HEK293 (cell line): ENCODE data around the gene RAD51AP1.

ENCODE experiments used
- CTCF ChIA-PET: fragments of 350-600 bp; formaldehyde crosslinking; extraction: SDS; loops from one replicate; lab custom pipeline; 2021; ENCODE audit warnings: antibody characterized with exemption; lab: Yijun Ruan, JAX
- POLR2A ChIA-PET: fragments of 300-600 bp; formaldehyde crosslinking; extraction: SDS; loops from one replicate; lab custom pipeline; 2020; ENCODE audit warnings: antibody characterized with exemption, inconsistent platforms; lab: Yijun Ruan, JAX
- H3K27ac ChIP-seq: fragments of 200-500 bp; sonication (Bioruptor generic); 2 replicates; pipeline ENCODE4 v1.5.1; 2014; ENCODE audit warnings: low read depth, low read length, control low read depth, inconsistent platforms; ENCODE audit errors: extremely low read depth
- H3K36me3 ChIP-seq, 2 experiments: fragments of 200-500 bp in 1 of 2; sonication (Bioruptor generic) in 1 of 2; 1 replicate in 1 of 2; 2 replicates in 1 of 2; pipeline ENCODE4 v1.5.1; 2014 to 2017; ENCODE audit warnings: inconsistent platforms in 2 of 2, low read length in 2 of 2; ENCODE audit not compliant: control insufficient read depth in 2 of 2, insufficient read depth in 1 of 2
- H3K4me1 ChIP-seq: fragments of 200-500 bp; sonication (Bioruptor generic); 2 replicates; pipeline ENCODE4 v1.5.1; 2014; ENCODE audit warnings: mild to moderate bottlenecking, low read length, inconsistent platforms; ENCODE audit not compliant: control insufficient read depth, insufficient read depth
- H3K4me3 ChIP-seq: 2 replicates; pipeline ENCODE4 v1.5.1; 2011; ENCODE audit warnings: low read depth, mild to moderate bottlenecking, control low read depth, low read length, moderate library complexity
- H3K9me3 ChIP-seq: fragments of 200-500 bp; sonication (Bioruptor generic); 2 replicates; pipeline ENCODE4 v1.5.1; 2014; ENCODE audit warnings: low read depth, low read length, inconsistent platforms; ENCODE audit not compliant: control insufficient read depth, insufficient read depth
- BCL11B ChIP-seq: fragments of 450-650 bp; formaldehyde crosslinking; IDR thresholded peaks from 2 replicates; pipeline ENCODE4 v1.5.1; 2016; ENCODE audit warnings: low read depth, missing biosample characterization, missing genetic modification characterization
- KLF16 ChIP-seq: fragments of 450-650 bp; formaldehyde crosslinking; IDR thresholded peaks from 2 replicates; pipeline ENCODE4 v1.5.1; 2017; ENCODE audit warnings: missing biosample characterization, missing genetic modification characterization
- MYNN ChIP-seq: fragments of 450-650 bp; formaldehyde crosslinking; IDR thresholded peaks from 2 replicates; pipeline ENCODE4 v1.5.1; 2016; ENCODE audit warnings: missing biosample characterization, missing genetic modification characterization, borderline replicate concordance
- PRDM1 ChIP-seq: fragments of 450-650 bp; formaldehyde crosslinking; IDR thresholded peaks from 2 replicates; pipeline ENCODE4; 2016; ENCODE audit warnings: missing biosample characterization, missing genetic modification characterization
- SCRT1 ChIP-seq: fragments of 450-650 bp; formaldehyde crosslinking; IDR thresholded peaks from 2 replicates; pipeline ENCODE4 v1.5.1; 2016; ENCODE audit warnings: missing biosample characterization, missing genetic modification characterization, borderline replicate concordance
- YY2 ChIP-seq: fragments of 450-650 bp; formaldehyde crosslinking; IDR thresholded peaks from 2 replicates; pipeline ENCODE4 v1.5.1; 2016; ENCODE audit warnings: missing biosample characterization, missing genetic modification characterization
- ZFP3 ChIP-seq: fragments of 450-650 bp; formaldehyde crosslinking; IDR thresholded peaks from 2 replicates; pipeline ENCODE4 v1.5.1; 2016; ENCODE audit warnings: low read depth, missing biosample characterization, missing genetic modification characterization
- ZNF2 ChIP-seq: fragments of 450-650 bp; formaldehyde crosslinking; IDR thresholded peaks from 2 replicates; pipeline ENCODE4 v1.5.1; 2016; ENCODE audit warnings: missing biosample characterization, missing genetic modification characterization
- ZNF211 ChIP-seq: fragments of 450-650 bp; formaldehyde crosslinking; IDR thresholded peaks from 2 replicates; pipeline ENCODE4 v1.5.1; 2016; ENCODE audit warnings: low read depth, missing biosample characterization, missing genetic modification characterization
- ZNF37A ChIP-seq: fragments of 450-650 bp; IDR thresholded peaks from 2 replicates; pipeline ENCODE4 v1.5.1; 2018; ENCODE audit warnings: missing biosample characterization, missing genetic modification characterization
- ZNF501 ChIP-seq: fragments of 450-650 bp; formaldehyde crosslinking; IDR thresholded peaks from 2 replicates; pipeline ENCODE4 v1.5.1; 2016; ENCODE audit warnings: missing biosample characterization, missing genetic modification characterization
- ZNF510 ChIP-seq: fragments of 450-650 bp; formaldehyde crosslinking; IDR thresholded peaks from 2 replicates; pipeline ENCODE4 v1.5.1; 2018; ENCODE audit warnings: mild to moderate bottlenecking, missing genetic modification characterization, missing biosample characterization; ENCODE audit not compliant: insufficient replicate concordance
- ZNF558 ChIP-seq: fragments of 450-650 bp; formaldehyde crosslinking; IDR thresholded peaks from 2 replicates; pipeline ENCODE4 v1.5.1; 2016; ENCODE audit warnings: missing biosample characterization, missing genetic modification characterization
- ZNF596 ChIP-seq: fragments of 450-650 bp; IDR thresholded peaks from 2 replicates; pipeline ENCODE4 v1.5.0; 2018; ENCODE audit warnings: missing biosample characterization, mild to moderate bottlenecking, missing genetic modification characterization, moderate library complexity
- ZNF629 ChIP-seq: fragments of 450-650 bp; formaldehyde crosslinking; IDR thresholded peaks from 2 replicates; pipeline ENCODE4 v1.5.1; 2017; ENCODE audit warnings: missing biosample characterization, missing genetic modification characterization
- ZNF785 ChIP-seq: fragments of 450-650 bp; formaldehyde crosslinking; IDR thresholded peaks from 2 replicates; pipeline ENCODE4 v1.5.1; 2016; ENCODE audit warnings: missing biosample characterization, missing genetic modification characterization
- ZSCAN16 ChIP-seq: fragments of 450-650 bp; formaldehyde crosslinking; IDR thresholded peaks from 2 replicates; pipeline ENCODE4 v1.5.1; 2016; ENCODE audit warnings: missing biosample characterization, missing genetic modification characterization
- TF ChIP-seq, protein P1 (sequence below): fragments of 450-650 bp; formaldehyde crosslinking; IDR thresholded peaks from 2 replicates; pipeline ENCODE4 v1.5.1; 2016; ENCODE audit warnings: missing biosample characterization, missing genetic modification characterization
- TF ChIP-seq, protein P2 (sequence below): fragments of 450-650 bp; formaldehyde crosslinking; IDR thresholded peaks from 2 replicates; pipeline ENCODE4 v1.5.1; 2016; ENCODE audit warnings: missing biosample characterization, missing genetic modification characterization
- TF ChIP-seq, protein P3 (sequence below): fragments of 450-650 bp; formaldehyde crosslinking; IDR thresholded peaks from 2 replicates; pipeline ENCODE4 v1.5.1; 2016; ENCODE audit warnings: missing biosample characterization, missing genetic modification characterization
- TF ChIP-seq, protein P4 (sequence below): fragments of 450-650 bp; formaldehyde crosslinking; IDR thresholded peaks from 2 replicates; pipeline ENCODE4 v1.5.1; 2016; ENCODE audit warnings: missing biosample characterization, missing genetic modification characterization, borderline replicate concordance
- TF ChIP-seq, protein P5 (sequence below): fragments of 450-650 bp; formaldehyde crosslinking; IDR thresholded peaks from 2 replicates; pipeline ENCODE4 v1.5.1; 2017; ENCODE audit warnings: missing biosample characterization, missing genetic modification characterization
- TF ChIP-seq, protein P6 (sequence below): fragments of 450-650 bp; formaldehyde crosslinking; IDR thresholded peaks from 2 replicates; pipeline ENCODE4 v1.5.1; 2017; ENCODE audit warnings: missing biosample characterization, missing genetic modification characterization

RAD51AP1 gene

DNA sequence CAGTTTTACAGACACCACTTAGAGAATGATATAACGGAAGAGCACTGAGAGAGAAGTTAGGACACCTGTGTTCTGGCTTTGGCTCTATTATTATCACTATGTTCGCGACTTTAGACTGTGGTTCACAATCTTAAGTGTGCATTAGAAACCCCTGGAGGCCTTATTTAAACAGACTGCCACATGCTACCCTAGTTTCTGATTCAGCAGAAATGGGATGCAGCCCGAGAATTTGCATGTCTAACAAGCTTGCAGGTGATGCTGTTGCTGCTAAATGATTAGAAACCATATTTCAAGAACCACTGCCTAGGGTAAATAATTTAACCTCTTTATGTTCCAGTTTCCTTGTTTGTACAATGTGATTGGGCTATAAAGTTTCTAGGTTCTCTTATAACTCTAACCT, 3.6 kb upstream of the RAD51AP1 start:
- Histone ChIP-seq H3K27ac (no peak overlapping the region), H3K4me3 (no peak overlapping the region), H3K9me3 (no peaks in the 10 kb centered on the region), H3K36me3 (peaks cover 32 to 47% of the 10 kb centered on the region in 2 experiments), H3K4me1 (peaks cover 11% of the 10 kb centered on the region)
- CTCF ChIA-PET = interaction anchor here (0.9 to 1.2 kb wide), 2 partner anchors 114 to 223 kb away, joined by 3 to 4 read pairs; no protein-coding TSS in a partner anchor
- no peak for TF ChIP-seq ZNF558 (tag by site-specific recombination)
- no peak for TF ChIP-seq ZNF501
- no peak for TF ChIP-seq SCRT1 (tag by site-specific recombination)
- TF ChIP-seq ZNF596 = no peak
- TF ChIP-seq ZNF211 = no peak
- no peak for TF ChIP-seq ZNF510 (tag by site-specific recombination)
- POLR2A ChIA-PET = no interaction called here

DNA sequence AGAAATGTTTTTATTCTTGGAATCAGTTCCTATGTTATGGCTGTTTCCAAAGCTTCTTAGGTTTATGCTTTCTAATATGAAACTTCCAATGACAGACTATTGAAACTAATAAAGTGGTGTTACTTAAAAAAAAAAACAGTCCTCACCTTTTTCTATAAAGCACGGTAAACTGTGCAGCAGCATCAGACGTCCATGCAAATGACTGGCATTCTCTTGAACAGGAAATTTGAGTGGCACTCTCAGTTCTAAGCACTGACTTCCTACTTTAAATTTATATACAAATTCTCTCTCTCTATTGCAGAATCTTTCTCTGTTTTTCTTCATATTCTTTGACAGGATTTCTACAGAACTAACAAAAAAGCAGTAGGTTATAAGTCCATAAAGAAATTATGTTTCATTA, 2.8 kb upstream of the RAD51AP1 start:
- Histone ChIP-seq H3K9me3 (no peaks in the 10 kb centered on the region), H3K27ac (no peak overlapping the region), H3K36me3 (peaks cover 30 to 41% of the 10 kb centered on the region in 2 experiments), H3K4me3 (no peak overlapping the region), H3K4me1 (peaks cover 12% of the 10 kb centered on the region)
- no peak for TF ChIP-seq ZNF501
- no peak for TF ChIP-seq ZNF37A (tag by site-specific recombination)
- no peak for TF ChIP-seq ZNF2 (tag by site-specific recombination)
- no peak for TF ChIP-seq KLF16 (tag by site-specific recombination)
- TF ChIP-seq ZNF785 (tag by site-specific recombination) = no peak
- no peak for TF ChIP-seq ZFP3 (tag by site-specific recombination)
- no peak for TF ChIP-seq ZNF629 (tag by site-specific recombination)
- TF ChIP-seq, protein P1, sequence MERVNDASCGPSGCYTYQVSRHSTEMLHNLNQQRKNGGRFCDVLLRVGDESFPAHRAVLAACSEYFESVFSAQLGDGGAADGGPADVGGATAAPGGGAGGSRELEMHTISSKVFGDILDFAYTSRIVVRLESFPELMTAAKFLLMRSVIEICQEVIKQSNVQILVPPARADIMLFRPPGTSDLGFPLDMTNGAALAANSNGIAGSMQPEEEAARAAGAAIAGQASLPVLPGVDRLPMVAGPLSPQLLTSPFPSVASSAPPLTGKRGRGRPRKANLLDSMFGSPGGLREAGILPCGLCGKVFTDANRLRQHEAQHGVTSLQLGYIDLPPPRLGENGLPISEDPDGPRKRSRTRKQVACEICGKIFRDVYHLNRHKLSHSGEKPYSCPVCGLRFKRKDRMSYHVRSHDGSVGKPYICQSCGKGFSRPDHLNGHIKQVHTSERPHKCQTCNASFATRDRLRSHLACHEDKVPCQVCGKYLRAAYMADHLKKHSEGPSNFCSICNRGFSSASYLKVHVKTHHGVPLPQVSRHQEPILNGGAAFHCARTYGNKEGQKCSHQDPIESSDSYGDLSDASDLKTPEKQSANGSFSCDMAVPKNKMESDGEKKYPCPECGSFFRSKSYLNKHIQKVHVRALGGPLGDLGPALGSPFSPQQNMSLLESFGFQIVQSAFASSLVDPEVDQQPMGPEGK (tag by site-specific recombination) = no peak
- no peak for TF ChIP-seq YY2 (tag by site-specific recombination)
- no peak for TF ChIP-seq ZSCAN16 (tag by site-specific recombination)
- TF ChIP-seq BCL11B (tag by site-specific recombination) = no peak
- no peak for TF ChIP-seq PRDM1
- TF ChIP-seq, protein P2, sequence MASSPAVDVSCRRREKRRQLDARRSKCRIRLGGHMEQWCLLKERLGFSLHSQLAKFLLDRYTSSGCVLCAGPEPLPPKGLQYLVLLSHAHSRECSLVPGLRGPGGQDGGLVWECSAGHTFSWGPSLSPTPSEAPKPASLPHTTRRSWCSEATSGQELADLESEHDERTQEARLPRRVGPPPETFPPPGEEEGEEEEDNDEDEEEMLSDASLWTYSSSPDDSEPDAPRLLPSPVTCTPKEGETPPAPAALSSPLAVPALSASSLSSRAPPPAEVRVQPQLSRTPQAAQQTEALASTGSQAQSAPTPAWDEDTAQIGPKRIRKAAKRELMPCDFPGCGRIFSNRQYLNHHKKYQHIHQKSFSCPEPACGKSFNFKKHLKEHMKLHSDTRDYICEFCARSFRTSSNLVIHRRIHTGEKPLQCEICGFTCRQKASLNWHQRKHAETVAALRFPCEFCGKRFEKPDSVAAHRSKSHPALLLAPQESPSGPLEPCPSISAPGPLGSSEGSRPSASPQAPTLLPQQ (tag by site-specific recombination) = no peak
- TF ChIP-seq, protein P3, sequence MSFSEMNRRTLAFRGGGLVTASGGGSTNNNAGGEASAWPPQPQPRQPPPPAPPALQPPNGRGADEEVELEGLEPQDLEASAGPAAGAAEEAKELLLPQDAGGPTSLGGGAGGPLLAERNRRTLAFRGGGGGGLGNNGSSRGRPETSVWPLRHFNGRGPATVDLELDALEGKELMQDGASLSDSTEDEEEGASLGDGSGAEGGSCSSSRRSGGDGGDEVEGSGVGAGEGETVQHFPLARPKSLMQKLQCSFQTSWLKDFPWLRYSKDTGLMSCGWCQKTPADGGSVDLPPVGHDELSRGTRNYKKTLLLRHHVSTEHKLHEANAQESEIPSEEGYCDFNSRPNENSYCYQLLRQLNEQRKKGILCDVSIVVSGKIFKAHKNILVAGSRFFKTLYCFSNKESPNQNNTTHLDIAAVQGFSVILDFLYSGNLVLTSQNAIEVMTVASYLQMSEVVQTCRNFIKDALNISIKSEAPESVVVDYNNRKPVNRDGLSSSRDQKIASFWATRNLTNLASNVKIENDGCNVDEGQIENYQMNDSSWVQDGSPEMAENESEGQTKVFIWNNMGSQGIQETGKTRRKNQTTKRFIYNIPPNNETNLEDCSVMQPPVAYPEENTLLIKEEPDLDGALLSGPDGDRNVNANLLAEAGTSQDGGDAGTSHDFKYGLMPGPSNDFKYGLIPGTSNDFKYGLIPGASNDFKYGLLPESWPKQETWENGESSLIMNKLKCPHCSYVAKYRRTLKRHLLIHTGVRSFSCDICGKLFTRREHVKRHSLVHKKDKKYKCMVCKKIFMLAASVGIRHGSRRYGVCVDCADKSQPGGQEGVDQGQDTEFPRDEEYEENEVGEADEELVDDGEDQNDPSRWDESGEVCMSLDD (tag by site-specific recombination) = no peak
- TF ChIP-seq MYNN (tag by site-specific recombination) = no peak
- TF ChIP-seq, protein P4, sequence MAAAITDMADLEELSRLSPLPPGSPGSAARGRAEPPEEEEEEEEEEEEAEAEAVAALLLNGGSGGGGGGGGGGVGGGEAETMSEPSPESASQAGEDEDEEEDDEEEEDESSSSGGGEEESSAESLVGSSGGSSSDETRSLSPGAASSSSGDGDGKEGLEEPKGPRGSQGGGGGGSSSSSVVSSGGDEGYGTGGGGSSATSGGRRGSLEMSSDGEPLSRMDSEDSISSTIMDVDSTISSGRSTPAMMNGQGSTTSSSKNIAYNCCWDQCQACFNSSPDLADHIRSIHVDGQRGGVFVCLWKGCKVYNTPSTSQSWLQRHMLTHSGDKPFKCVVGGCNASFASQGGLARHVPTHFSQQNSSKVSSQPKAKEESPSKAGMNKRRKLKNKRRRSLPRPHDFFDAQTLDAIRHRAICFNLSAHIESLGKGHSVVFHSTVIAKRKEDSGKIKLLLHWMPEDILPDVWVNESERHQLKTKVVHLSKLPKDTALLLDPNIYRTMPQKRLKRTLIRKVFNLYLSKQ (tag by site-specific recombination) = no peak
- TF ChIP-seq, protein P5, sequence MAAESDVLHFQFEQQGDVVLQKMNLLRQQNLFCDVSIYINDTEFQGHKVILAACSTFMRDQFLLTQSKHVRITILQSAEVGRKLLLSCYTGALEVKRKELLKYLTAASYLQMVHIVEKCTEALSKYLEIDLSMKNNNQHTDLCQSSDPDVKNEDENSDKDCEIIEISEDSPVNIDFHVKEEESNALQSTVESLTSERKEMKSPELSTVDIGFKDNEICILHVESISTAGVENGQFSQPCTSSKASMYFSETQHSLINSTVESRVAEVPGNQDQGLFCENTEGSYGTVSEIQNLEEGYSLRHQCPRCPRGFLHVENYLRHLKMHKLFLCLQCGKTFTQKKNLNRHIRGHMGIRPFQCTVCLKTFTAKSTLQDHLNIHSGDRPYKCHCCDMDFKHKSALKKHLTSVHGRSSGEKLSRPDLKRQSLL = no peak
- TF ChIP-seq, protein P6, sequence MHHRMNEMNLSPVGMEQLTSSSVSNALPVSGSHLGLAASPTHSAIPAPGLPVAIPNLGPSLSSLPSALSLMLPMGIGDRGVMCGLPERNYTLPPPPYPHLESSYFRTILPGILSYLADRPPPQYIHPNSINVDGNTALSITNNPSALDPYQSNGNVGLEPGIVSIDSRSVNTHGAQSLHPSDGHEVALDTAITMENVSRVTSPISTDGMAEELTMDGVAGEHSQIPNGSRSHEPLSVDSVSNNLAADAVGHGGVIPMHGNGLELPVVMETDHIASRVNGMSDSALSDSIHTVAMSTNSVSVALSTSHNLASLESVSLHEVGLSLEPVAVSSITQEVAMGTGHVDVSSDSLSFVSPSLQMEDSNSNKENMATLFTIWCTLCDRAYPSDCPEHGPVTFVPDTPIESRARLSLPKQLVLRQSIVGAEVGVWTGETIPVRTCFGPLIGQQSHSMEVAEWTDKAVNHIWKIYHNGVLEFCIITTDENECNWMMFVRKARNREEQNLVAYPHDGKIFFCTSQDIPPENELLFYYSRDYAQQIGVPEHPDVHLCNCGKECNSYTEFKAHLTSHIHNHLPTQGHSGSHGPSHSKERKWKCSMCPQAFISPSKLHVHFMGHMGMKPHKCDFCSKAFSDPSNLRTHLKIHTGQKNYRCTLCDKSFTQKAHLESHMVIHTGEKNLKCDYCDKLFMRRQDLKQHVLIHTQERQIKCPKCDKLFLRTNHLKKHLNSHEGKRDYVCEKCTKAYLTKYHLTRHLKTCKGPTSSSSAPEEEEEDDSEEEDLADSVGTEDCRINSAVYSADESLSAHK (tag by site-specific recombination) = no peak
- ChIA-PET POLR2A (no interaction called here), CTCF (no interaction called here)
